ENCODE measurements around the gene ANKRD11.
"Not testable (repeated sequence)": the region's sequence is repeated elsewhere in the genome, so short reads cannot be mapped to it uniquely, and the experiment has no call there.

ANKRD11 gene

GRCh38 chr16:89304181-89304851 lies 186.0 kb downstream of the ANKRD11 start:
- no peak for DNase-seq (ENCODE audit: low read depth in 2 of 2, low spot score in 1 of 2)

GRCh38 chr16:89303617-89304016 lies 186.7 kb downstream of the ANKRD11 start:
- no peak for DNase-seq (ENCODE audit: low read depth in 2 of 2, low spot score in 1 of 2)

GRCh38 chr16:89300976-89301360 lies 189.4 kb downstream of the ANKRD11 start:
- no peak for DNase-seq (ENCODE audit: low read depth in 2 of 2, low spot score in 1 of 2)

- no peak for DNase-seq (ENCODE audit: low read depth in 2 of 2, low spot score in 1 of 2)
Measured at GRCh38 chr16:89300311-89300975, 189.9 kb downstream of the ANKRD11 start.

- not testable (repeated sequence) for DNase-seq (ENCODE audit: low read depth in 2 of 2, low spot score in 1 of 2)
Measured at GRCh38 chr16:89299357-89300111, 190.8 kb downstream of the ANKRD11 start.

GRCh38 chr16:89298623-89299225 lies 191.6 kb downstream of the ANKRD11 start:
- DNase-seq (ENCODE audit: low read depth in 2 of 2, low spot score in 1 of 2), result no peak

- DNase-seq (ENCODE audit: low read depth in 2 of 2, low spot score in 1 of 2), result no peak
Measured at GRCh38 chr16:89297910-89298545, 192.3 kb downstream of the ANKRD11 start.

- DNase-seq (ENCODE audit: low read depth in 2 of 2, low spot score in 1 of 2), result no peak
Measured at GRCh38 chr16:89297156-89297874, 193.0 kb downstream of the ANKRD11 start.

- DNase-seq (ENCODE audit: low read depth in 2 of 2, low spot score in 1 of 2), result no peak
Measured at GRCh38 chr16:89295915-89296314, 194.4 kb downstream of the ANKRD11 start.

GRCh38 chr16:89295071-89295900 lies 195.1 kb downstream of the ANKRD11 start:
- DNase-seq (ENCODE audit: low read depth in 2 of 2, low spot score in 1 of 2), result no peak

GRCh38 chr16:89294486-89294885 lies 195.9 kb downstream of the ANKRD11 start:
- no peak for DNase-seq (ENCODE audit: low read depth in 2 of 2, low spot score in 1 of 2)

- DNase-seq (ENCODE audit: low read depth in 2 of 2, low spot score in 1 of 2), result no peak
Measured at GRCh38 chr16:89293276-89294143, 196.9 kb downstream of the ANKRD11 start.

GRCh38 chr16:89292443-89293078 lies 197.8 kb downstream of the ANKRD11 start:
- DNase-seq (ENCODE audit: low read depth in 2 of 2, low spot score in 1 of 2), result no peak

GRCh38 chr16:89291776-89292175 lies 198.6 kb downstream of the ANKRD11 start:
- no peak for DNase-seq (ENCODE audit: low read depth in 2 of 2, low spot score in 1 of 2)

- no peak for DNase-seq (ENCODE audit: low read depth in 2 of 2, low spot score in 1 of 2)
Measured at GRCh38 chr16:89291363-89291762, 199.0 kb downstream of the ANKRD11 start.

GRCh38 chr16:89290887-89291286 lies 199.5 kb downstream of the ANKRD11 start:
- no peak for DNase-seq (ENCODE audit: low read depth in 2 of 2, low spot score in 1 of 2)

- no peak for DNase-seq (ENCODE audit: low read depth in 2 of 2, low spot score in 1 of 2)
Measured at GRCh38 chr16:89290472-89290871, 199.9 kb downstream of the ANKRD11 start.
